ENCODE data around the gene SLC29A4. TPM values are rescaled to one million over a fixed set of nuclear protein-coding genes. Genes with fewer than 3 reads are reported as not detected.

SLC29A4 gene
- total RNA-seq, 1 experiment from 2014 or later: 8.9 TPM

- Histone ChIP-seq H3K9ac (ENCODE audit: low read length) (no peak overlapping the region), H3K36me3 (ENCODE audit: low read depth, low read length) (no peaks in the 10 kb centered on the region; the same call in 1 of the 2 replicates), H3K27me3 (ENCODE audit: low read length) (no peaks in the 10 kb centered on the region), H3K27ac (ENCODE audit: low read length) (no peak overlapping the region), H3K9me3 (ENCODE audit: low read length) (no peaks in the 10 kb centered on the region), H3K4me3 (ENCODE audit: low read length) (no peak overlapping the region), H3K9me2 (replicated peaks; ENCODE audit: low read length) (no peaks in the 10 kb centered on the region), H2AFZ (ENCODE audit: low read length) (no peak overlapping the region), H4K20me1 (ENCODE audit: low read length) (no peaks in the 10 kb centered on the region), H3K4me2 (ENCODE audit: low read length) (no peak overlapping the region), H3F3A (ENCODE audit: low read length, unreplicated experiment) (no peaks in the 10 kb centered on the region), H3K4me1 (ENCODE audit: insufficient read depth, low read length) (no peaks in the 10 kb centered on the region), H3K79me2 (ENCODE audit: low read length) (no peaks in the 10 kb centered on the region)
- BruUV-seq (replicated peaks): no TSS peak
- no peak for ATAC-seq
- TF ChIP-seq EZH2phosphoT487 (IDR thresholded peaks at IDR 0.05; ENCODE audit: borderline replicate concordance, low read length) (no peak), EZH2 (IDR thresholded peaks at IDR 0.05; ENCODE audit: low read length, unreplicated experiment) (no peak)
- TF ChIP-seq, protein P1, sequence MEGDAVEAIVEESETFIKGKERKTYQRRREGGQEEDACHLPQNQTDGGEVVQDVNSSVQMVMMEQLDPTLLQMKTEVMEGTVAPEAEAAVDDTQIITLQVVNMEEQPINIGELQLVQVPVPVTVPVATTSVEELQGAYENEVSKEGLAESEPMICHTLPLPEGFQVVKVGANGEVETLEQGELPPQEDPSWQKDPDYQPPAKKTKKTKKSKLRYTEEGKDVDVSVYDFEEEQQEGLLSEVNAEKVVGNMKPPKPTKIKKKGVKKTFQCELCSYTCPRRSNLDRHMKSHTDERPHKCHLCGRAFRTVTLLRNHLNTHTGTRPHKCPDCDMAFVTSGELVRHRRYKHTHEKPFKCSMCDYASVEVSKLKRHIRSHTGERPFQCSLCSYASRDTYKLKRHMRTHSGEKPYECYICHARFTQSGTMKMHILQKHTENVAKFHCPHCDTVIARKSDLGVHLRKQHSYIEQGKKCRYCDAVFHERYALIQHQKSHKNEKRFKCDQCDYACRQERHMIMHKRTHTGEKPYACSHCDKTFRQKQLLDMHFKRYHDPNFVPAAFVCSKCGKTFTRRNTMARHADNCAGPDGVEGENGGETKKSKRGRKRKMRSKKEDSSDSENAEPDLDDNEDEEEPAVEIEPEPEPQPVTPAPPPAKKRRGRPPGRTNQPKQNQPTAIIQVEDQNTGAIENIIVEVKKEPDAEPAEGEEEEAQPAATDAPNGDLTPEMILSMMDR (conservative IDR thresholded peaks at IDR 0.05; ENCODE audit: low read depth, low read length): no peak
- ChIA-PET POLR2A (ENCODE audit: unreplicated experiment) (no interaction called here), CTCF (no interaction called here)
- intact Hi-C loops (cut with micrococcal nuclease): no loop called here
- no peak for DNase-seq
Observed at GRCh38 chr7:5324961-5325360, 42.2 kb downstream of the SLC29A4 start.

GRCh38 chr7:5330288-5330687, 47.5 kb downstream of the SLC29A4 start:
- Histone ChIP-seq H3K4me2 (ENCODE audit: low read length) (no peak overlapping the region), H3K79me2 (ENCODE audit: low read length) (no peaks in the 10 kb centered on the region), H3K4me1 (ENCODE audit: insufficient read depth, low read length) (no peaks in the 10 kb centered on the region), H3K9me2 (replicated peaks; ENCODE audit: low read length) (no peaks in the 10 kb centered on the region), H4K20me1 (ENCODE audit: low read length) (no peaks in the 10 kb centered on the region), H2AFZ (ENCODE audit: low read length) (no peak overlapping the region), H3F3A (ENCODE audit: low read length, unreplicated experiment) (no peaks in the 10 kb centered on the region), H3K9me3 (ENCODE audit: low read length) (no peaks in the 10 kb centered on the region), H3K36me3 (ENCODE audit: low read depth, low read length) (peaks cover 3% of the 10 kb centered on the region; the same call in 1 of the 2 replicates), H3K27ac (ENCODE audit: low read length) (no peak overlapping the region), H3K27me3 (ENCODE audit: low read length) (no peaks in the 10 kb centered on the region), H3K4me3 (ENCODE audit: low read length) (no peak overlapping the region), H3K9ac (ENCODE audit: low read length) (no peak overlapping the region)
- ChIA-PET CTCF (no interaction called here), POLR2A (ENCODE audit: unreplicated experiment) (no interaction called here)
- no peak for ATAC-seq
- TF ChIP-seq EZH2 (IDR thresholded peaks at IDR 0.05; ENCODE audit: low read length, unreplicated experiment) (no peak), EZH2phosphoT487 (IDR thresholded peaks at IDR 0.05; ENCODE audit: borderline replicate concordance, low read length) (no peak)
- TF ChIP-seq, protein P1 (conservative IDR thresholded peaks at IDR 0.05; ENCODE audit: low read depth, low read length): no peak
- no peak for DNase-seq
- intact Hi-C loops (cut with micrococcal nuclease): no loop called here
- no TSS peak for BruUV-seq (replicated peaks)

DNA sequence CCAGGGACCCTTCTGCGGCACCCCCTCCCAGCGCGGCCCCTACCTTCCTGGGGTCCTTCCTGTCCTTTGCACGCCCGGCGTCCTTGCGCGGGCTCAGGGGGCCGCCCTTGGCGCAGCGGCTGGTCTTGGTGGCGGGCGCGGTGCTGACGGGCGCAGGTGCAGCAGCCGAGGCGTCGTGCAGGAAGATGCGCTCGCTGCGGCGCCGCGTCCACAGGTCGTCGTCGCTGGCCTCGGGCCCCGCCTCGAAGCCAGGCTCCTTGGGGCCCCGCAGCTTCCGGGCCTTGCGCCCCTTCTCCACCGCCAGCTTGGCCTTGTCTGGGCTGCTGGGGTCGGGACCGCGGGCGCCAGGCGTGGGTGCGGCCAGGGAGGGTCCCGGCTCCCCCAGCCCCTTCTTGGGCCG, 49.8 kb downstream of the SLC29A4 start:
- no peaks in the 10 kb centered on the region for H3K27me3 ChIP-seq (ENCODE audit: low read length)
- H2AFZ ChIP-seq (ENCODE audit: low read length): no peak overlapping the region
- no peak overlapping the region for H3K9ac ChIP-seq (ENCODE audit: low read length)
- ChIA-PET POLR2A (ENCODE audit: unreplicated experiment) (no interaction called here), CTCF (no interaction called here)
- H3K9me2 ChIP-seq (replicated peaks; ENCODE audit: low read length): no peaks in the 10 kb centered on the region
- H3K27ac ChIP-seq (ENCODE audit: low read length): no peak overlapping the region
- no peak for DNase-seq
- H3K4me1 ChIP-seq (ENCODE audit: insufficient read depth, low read length): no peaks in the 10 kb centered on the region
- TF ChIP-seq EZH2 (IDR thresholded peaks at IDR 0.05; ENCODE audit: low read length, unreplicated experiment) (no peak), EZH2phosphoT487 (IDR thresholded peaks at IDR 0.05; ENCODE audit: borderline replicate concordance, low read length) (no peak)
- TF ChIP-seq, protein P1 (conservative IDR thresholded peaks at IDR 0.05; ENCODE audit: low read depth, low read length): no peak
- no peaks in the 10 kb centered on the region for H3F3A ChIP-seq (ENCODE audit: low read length, unreplicated experiment)
- no peaks in the 10 kb centered on the region for H3K9me3 ChIP-seq (ENCODE audit: low read length)
- H3K36me3 ChIP-seq (ENCODE audit: low read depth, low read length): peaks cover 3% of the 10 kb centered on the region; the same call in 1 of the 2 replicates
- H3K4me2 ChIP-seq (ENCODE audit: low read length): no peak overlapping the region
- BruUV-seq (replicated peaks): no TSS peak
- no peaks in the 10 kb centered on the region for H3K79me2 ChIP-seq (ENCODE audit: low read length)
- intact Hi-C loops (cut with micrococcal nuclease): no loop called here
- no peak for ATAC-seq
- no peak overlapping the region for H3K4me3 ChIP-seq (ENCODE audit: low read length)
- H4K20me1 ChIP-seq (ENCODE audit: low read length): no peaks in the 10 kb centered on the region

Measured in PC-3 (cell line).